Spleen (tissue), 11 donors: ENCODE data around the gene DAD1. TPM values are rescaled to one million over a fixed set of nuclear protein-coding genes. Genes with fewer than 3 reads are reported as not detected.

Experiments
- DNase-seq: peaks from one replicate; pipeline ENCODE4 v3.0.0-alpha.2; 2020
- H3K27ac ChIP-seq, 8 donors: fragments of 200-600 bp; sonication (generic) in 7 of 8; 1 replicate in 4 of 8; 2 replicates in 4 of 8; pipeline versions ENCODE4 v1.5.0 to v1.8.0; 2016 to 2021; ENCODE audit warnings: inconsistent platforms in 4 of 8, mild to moderate bottlenecking in 4 of 8, moderate library complexity in 1 of 8
- H3K27me3 ChIP-seq, 7 donors: fragments of 200-600 bp; sonication (generic) in 6 of 7; replicated peaks in 1 of 7; 1 replicate in 4 of 7; 2 replicates in 3 of 7; pipeline versions ENCODE4 v1.5.0 to v1.8.0; 2016 to 2021; ENCODE audit warnings: inconsistent platforms in 3 of 7, mild to moderate bottlenecking in 1 of 7
- H3K36me3 ChIP-seq, 6 donors: fragments of 200-600 bp; sonication (generic) in 5 of 6; 1 replicate in 4 of 6; 2 replicates in 2 of 6; pipeline versions ENCODE4 v1.5.0 to v1.8.0; 2016 to 2021; ENCODE audit warnings: inconsistent platforms in 2 of 6
- H3K4me1 ChIP-seq, 6 donors: fragments of 200-600 bp; sonication (generic) in 5 of 6; 1 replicate in 3 of 6; 2 replicates in 3 of 6; pipeline versions ENCODE4 v1.5.0 to v1.8.0; 2016 to 2021; ENCODE audit warnings: inconsistent platforms in 3 of 6
- H3K4me3 ChIP-seq, 8 donors: fragments of 200-600 bp; sonication (generic) in 7 of 8; 1 replicate in 4 of 8; 2 replicates in 4 of 8; pipeline versions ENCODE4 v1.5.0 to v1.8.0; 2016 to 2021; ENCODE audit warnings: inconsistent platforms in 4 of 8, mild to moderate bottlenecking in 4 of 8, moderate library complexity in 2 of 8
- H3K9me3 ChIP-seq, 8 donors: fragments of 200-600 bp; sonication (generic) in 7 of 8; 1 replicate in 4 of 8; 2 replicates in 4 of 8; pipeline versions ENCODE4 v1.5.0 to v1.8.0; 2016 to 2021; ENCODE audit warnings: inconsistent platforms in 4 of 8
- CTCF ChIP-seq, 11 experiments: fragments of 200-600 bp in 7 of 11; fragments of 450-650 bp in 4 of 11; sonication (generic) in 4 of 11; IDR thresholded peaks in 8 of 11; conservative IDR thresholded peaks in 3 of 11; 1 replicate in 7 of 11; 2 replicates in 4 of 11; pipeline versions ENCODE4 v1.4.0 to v1.8.0; 2016 to 2021; ENCODE audit warnings: antibody characterized with exemption in 11 of 11, inconsistent platforms in 4 of 11, mild to moderate bottlenecking in 1 of 11
- POLR2A ChIP-seq, 3 donors: fragments of 450-650 bp; IDR thresholded peaks; one replicate each; pipeline ENCODE4 v1.5.1; 2017; ENCODE audit warnings: antibody characterized with exemption in 3 of 3, mild to moderate bottlenecking in 1 of 3
- POLR2AphosphoS5 ChIP-seq, 3 donors: sonication (generic); formaldehyde crosslinking; IDR thresholded peaks; one replicate each; pipeline ENCODE4 v1.5.1; 2017; ENCODE audit warnings: antibody characterized with exemption in 3 of 3
- WGBS, 5 donors: extraction: QIAGEN DNeasy Blood & Tissue Kit in 3 of 5; methylation state at CpG; one replicate each; pipeline versions ENCODE4 v1.1.5 to v1.1.7; 2013 to 2018; 5-methylcytosine and 5-hydroxymethylcytosine counted together
- intact Hi-C: fragments of 100-400 bp; cut with DNase I; formaldehyde crosslinking; loops from one replicate; pipeline ENCODE4 v1.15.0; 2023; ENCODE audit warnings: low total_unique reads
- polyA plus RNA-seq, 3 donors: library from polyadenylated mRNA; stranded (reverse); fragments of 200-250 nt; gene quantifications; one replicate each; pipeline ENCODE4 v1.2.1, GENCODE V29; 2013
- total RNA-seq, 7 donors: library from RNA; depleted of rRNA in 3 of 7; stranded (reverse); fragments of >200 nt in 3 of 7; fragmentation: NEBNext Ultra II Directional in 4 of 7; extraction: Animal tissue kit (Norgen Biotek cat#: 25700) in 4 of 7; gene quantifications; one replicate each; pipeline versions ENCODE4 v1.1.0 to v1.2.1, GENCODE V29; 2016 to 2021
- donor health status: healthy with polysubstance abuse.
- donor health status: DM: no; HTN: no; CAD: no; lungs with moderate emphysema.
- donor health status: DM: no; HTN: no; CAD: no.
- donor health status: Bipolar disorder and iron deficiency.
- donor health status: healthy.
- donor health status: DM: no; HTN: no; CAD: no.
- donor health status: DM: yes; HTN: yes; CAD: no.

Gene DAD1
- total and polyA plus RNA-seq, 10 donors, result 102 to 176 (median 129) TPM

GRCh38 chr14:22599349-22599748, 10.3 kb upstream of the DAD1 start:
- no peaks in the 10 kb centered on the region for H3K27me3 ChIP-seq
- 81 to 90% (median 87%) methylated on average over 3 of the region's 3 CpGs for WGBS, 5 donors
- peaks cover 0 to 34% (median 25%) of the 10 kb centered on the region in 6 donors for H3K36me3 ChIP-seq
- no peak for TF ChIP-seq POLR2AphosphoS5 (IDR thresholded peaks at IDR 0.05)
- no peak for TF ChIP-seq CTCF (IDR thresholded peaks at IDR 0.05 in 8 of 11, conservative IDR thresholded peaks at IDR 0.05 in 3 of 11)
- TF ChIP-seq POLR2A (IDR thresholded peaks at IDR 0.05), result no peak
- H3K9me3 ChIP-seq, result no peaks in the 10 kb centered on the region
- DNase-seq, result no peak
- intact Hi-C loops, result loop anchor here (10.0 kb wide), 1 partner anchor 155 kb away; no protein-coding TSS in a partner anchor
- peaks cover 3 to 48% (median 30%) of the 10 kb centered on the region in 6 donors for H3K4me1 ChIP-seq
- H3K4me3 ChIP-seq, result peak overlapping the region in 6 of 8 donors; percentile 59 to 94 (median 74)
- peak overlapping the region in 6 of 8 donors; percentile 49 to 93 (median 89) for H3K27ac ChIP-seq

GRCh38 chr14:22598896-22599244, 9.8 kb upstream of the DAD1 start:
- 0 to 5% (median 4%) methylated on average over 5 of the region's 5 CpGs for WGBS, 5 donors

GRCh38 chr14:22598099-22598895, 9.3 kb upstream of the DAD1 start, which contains the start of gene ABHD4:
Gene ABHD4, plus strand, starts transcription at chr14:22598300. Its CDS starts 7 bp downstream, at chr14:22598307.
- intact Hi-C loops, result loop anchor here (10.0 kb wide), 1 partner anchor 157 kb away; no protein-coding TSS in a partner anchor
- 0 to 2% (median 1%) methylated on average over 48 to 49 of the region's 49 CpGs for WGBS, 5 donors
- TF ChIP-seq POLR2AphosphoS5 (IDR thresholded peaks at IDR 0.05) (peak; percentile 94 to 97 (median 94)), CTCF (IDR thresholded peaks at IDR 0.05 in 8 of 11, conservative IDR thresholded peaks at IDR 0.05 in 3 of 11) (no peak), POLR2A (IDR thresholded peaks at IDR 0.05) (peak in 1 of 3 donors; percentile 83)
- no peaks in the 10 kb centered on the region for H3K9me3 ChIP-seq
- H3K4me3 ChIP-seq, result peak within 1 kb of the TSS; percentile 59 to 94 (median 72)
- H3K36me3 ChIP-seq, result peaks cover 0 to 23% (median 15%) of the 10 kb centered on the region in 6 donors
- DNase-seq, result peak; percentile 96
- H3K4me1 ChIP-seq, result peaks cover 3 to 48% (median 30%) of the 10 kb centered on the region in 6 donors
- no peaks in the 10 kb centered on the region for H3K27me3 ChIP-seq
- H3K27ac ChIP-seq, result peak within 1 kb of the TSS; percentile 49 to 93 (median 88)

More at GRCh38 chr14:22598896-22599244, 9.8 kb upstream of the DAD1 start:
- peak overlapping the region; percentile 49 to 93 (median 88) for H3K27ac ChIP-seq
- H3K4me1 ChIP-seq, result peaks cover 3 to 48% (median 30%) of the 10 kb centered on the region in 6 donors
- H3K27me3 ChIP-seq, result no peaks in the 10 kb centered on the region
- H3K4me3 ChIP-seq, result peak overlapping the region; percentile 59 to 94 (median 72)
- intact Hi-C loops, result loop anchor here (10.0 kb wide), 1 partner anchor 156 kb away; no protein-coding TSS in a partner anchor
- no peak for DNase-seq
- H3K9me3 ChIP-seq, result no peaks in the 10 kb centered on the region
- no peak for TF ChIP-seq POLR2AphosphoS5 (IDR thresholded peaks at IDR 0.05)
- peak in 2 of 11 experiments; percentile 9 to 23 for TF ChIP-seq CTCF (IDR thresholded peaks at IDR 0.05 in 8 of 11, conservative IDR thresholded peaks at IDR 0.05 in 3 of 11)
- H3K36me3 ChIP-seq, result peaks cover 0 to 29% (median 21%) of the 10 kb centered on the region in 6 donors

GRCh38 chr14:22597771-22598098, 8.7 kb upstream of the DAD1 start:
- TF ChIP-seq POLR2A (IDR thresholded peaks at IDR 0.05) (no peak), POLR2AphosphoS5 (IDR thresholded peaks at IDR 0.05) (no peak), CTCF (IDR thresholded peaks at IDR 0.05 in 8 of 11, conservative IDR thresholded peaks at IDR 0.05 in 3 of 11) (no peak)
- peak overlapping the region; percentile 49 to 93 (median 88) for H3K27ac ChIP-seq
- H3K4me3 ChIP-seq, result peak overlapping the region; percentile 59 to 94 (median 72)
- H3K9me3 ChIP-seq, result no peaks in the 10 kb centered on the region
- no peak for DNase-seq
- peaks cover 0 to 18% (median 11%) of the 10 kb centered on the region in 6 donors for H3K36me3 ChIP-seq
- 8 to 15% (median 12%) methylated on average over 9 of the region's 9 CpGs for WGBS, 5 donors
- H3K27me3 ChIP-seq, result no peaks in the 10 kb centered on the region
- intact Hi-C loops, result loop anchor here (10.0 kb wide), 1 partner anchor 157 kb away; no protein-coding TSS in a partner anchor
- H3K4me1 ChIP-seq, result peaks cover 3 to 48% (median 30%) of the 10 kb centered on the region in 6 donors
